GM23338 (cell line): ENCODE data around the gene CACNA2D3.

Experiments
- CREB1 ChIP-seq: fragments of 250-450 bp; sonication (Bioruptor Pico); IDR thresholded peaks from 2 replicates; pipeline ENCODE4 v1.5.0; 2020; ENCODE audit warnings: low read depth, mild to moderate bottlenecking, moderate library complexity
- CTCF ChIP-seq, 2 experiments: fragments of 200-600 bp in 1 of 2; sonication (generic) in 1 of 2; conservative IDR thresholded peaks; 2 replicates each; pipeline versions ENCODE4 v1.5.1 to v1.6.1; 2016 to 2017; ENCODE audit warnings: antibody characterized with exemption in 2 of 2, low read depth in 2 of 2, mild to moderate bottlenecking in 2 of 2, moderate library complexity in 1 of 2
- ETS1 ChIP-seq: IDR thresholded peaks from 2 replicates; pipeline ENCODE4 v1.6.1; 2016; ENCODE audit warnings: antibody characterized with exemption
- EZH2 ChIP-seq: fragments of 200-600 bp; sonication (generic); IDR thresholded peaks from one replicate; pipeline ENCODE4 v1.8.0; 2017; ENCODE audit warnings: antibody characterized with exemption, mild to moderate bottlenecking, low read depth; ENCODE audit not compliant: unreplicated experiment
- EZH2phosphoT487 ChIP-seq: fragments of 200-600 bp; sonication (generic); IDR thresholded peaks from one replicate; pipeline ENCODE4 v1.8.1; 2018; ENCODE audit warnings: antibody characterized with exemption; ENCODE audit not compliant: unreplicated experiment
- JUNB ChIP-seq: IDR thresholded peaks from one replicate; pipeline ENCODE4 v1.6.1; 2016; ENCODE audit warnings: antibody characterized with exemption; ENCODE audit not compliant: unreplicated experiment
- POLR2AphosphoS5 ChIP-seq: IDR thresholded peaks from 2 replicates; pipeline ENCODE4 v1.6.1; 2016; ENCODE audit warnings: antibody characterized with exemption, low read depth
- REST ChIP-seq: IDR thresholded peaks from one replicate; pipeline ENCODE4 v1.6.1; 2018; ENCODE audit warnings: antibody characterized with exemption; ENCODE audit not compliant: unreplicated experiment
- STAT1 ChIP-seq: IDR thresholded peaks from one replicate; pipeline ENCODE4 v1.6.1; 2016; ENCODE audit warnings: antibody characterized with exemption; ENCODE audit not compliant: unreplicated experiment
- ZNF114 ChIP-seq: fragments of 250-450 bp; sonication (Bioruptor Pico); IDR thresholded peaks from 2 replicates; pipeline ENCODE4 v1.5.0; 2020; ENCODE audit warnings: mild to moderate bottlenecking, moderate library complexity
- ZNF331 ChIP-seq: fragments of 250-450 bp; sonication (Bioruptor Pico); IDR thresholded peaks from 2 replicates; pipeline ENCODE4 v1.5.0; 2020; ENCODE audit warnings: low read depth, mild to moderate bottlenecking, moderate library complexity
- ZNF462 ChIP-seq: fragments of 250-450 bp; sonication (Bioruptor Pico); IDR thresholded peaks from 2 replicates; pipeline ENCODE4 v1.5.0; 2020; ENCODE audit warnings: mild to moderate bottlenecking, moderate library complexity

- TF ChIP-seq ZNF114 (CRISPR knock-in tag): no peak
- no peak for TF ChIP-seq EZH2phosphoT487
- TF ChIP-seq POLR2AphosphoS5: no peak
- TF ChIP-seq CTCF (conservative IDR thresholded peaks at IDR 0.05; ENCODE audit: low read depth in 2 of 2): no peak
- TF ChIP-seq EZH2: no peak
- TF ChIP-seq CREB1: no peak
- TF ChIP-seq REST: no peak
- no peak for TF ChIP-seq JUNB
- no peak for TF ChIP-seq ZNF331 (CRISPR knock-in tag)
- no peak for TF ChIP-seq ZNF462 (CRISPR knock-in tag)
- TF ChIP-seq STAT1: no peak
- no peak for TF ChIP-seq ETS1
Observed at GRCh38 chr3:54564374-54564925, 442.1 kb downstream of the CACNA2D3 start.
